ENCODE results near the gene DNAJB14. TPM values are rescaled to one million over a fixed set of nuclear protein-coding genes. Genes with fewer than 3 reads are reported as not detected.
A peak's percentile ranks its signal among the peaks of the same experiment; 100 is the strongest.

DNAJB14 gene
- total RNA-seq: 10 to 100 TPM; 42.5 to 90.8 TPM
- 10 to 100 TPM; 15.3 to 24.1 TPM for polyA plus RNA-seq
- long read RNA-seq, donor 1, full-length matches to known transcripts: 12 of 12 reads
- long read RNA-seq, donor 1, partial matches to known transcripts: 0 of 12 reads
- long read RNA-seq, donor 1, other reads (novel, unspliced or antisense): 0 of 12 reads
- long read RNA-seq, donor 2: 0 reads
- long read RNA-seq, donor 3, full-length matches to known transcripts: 5 of 5 reads
- long read RNA-seq, donor 3, partial matches to known transcripts: 0 of 5 reads
- long read RNA-seq, donor 3, other reads (novel, unspliced or antisense): 0 of 5 reads
- long read RNA-seq, donor 4, full-length matches to known transcripts: 3 of 3 reads
- long read RNA-seq, donor 4, partial matches to known transcripts: 0 of 3 reads
- long read RNA-seq, donor 4, other reads (novel, unspliced or antisense): 0 of 3 reads
- long read RNA-seq, donor 5, full-length matches to known transcripts: 7 of 12 reads
- long read RNA-seq, donor 5, partial matches to known transcripts: 5 of 12 reads
- long read RNA-seq, donor 5, other reads (novel, unspliced or antisense): 0 of 12 reads

DNA sequence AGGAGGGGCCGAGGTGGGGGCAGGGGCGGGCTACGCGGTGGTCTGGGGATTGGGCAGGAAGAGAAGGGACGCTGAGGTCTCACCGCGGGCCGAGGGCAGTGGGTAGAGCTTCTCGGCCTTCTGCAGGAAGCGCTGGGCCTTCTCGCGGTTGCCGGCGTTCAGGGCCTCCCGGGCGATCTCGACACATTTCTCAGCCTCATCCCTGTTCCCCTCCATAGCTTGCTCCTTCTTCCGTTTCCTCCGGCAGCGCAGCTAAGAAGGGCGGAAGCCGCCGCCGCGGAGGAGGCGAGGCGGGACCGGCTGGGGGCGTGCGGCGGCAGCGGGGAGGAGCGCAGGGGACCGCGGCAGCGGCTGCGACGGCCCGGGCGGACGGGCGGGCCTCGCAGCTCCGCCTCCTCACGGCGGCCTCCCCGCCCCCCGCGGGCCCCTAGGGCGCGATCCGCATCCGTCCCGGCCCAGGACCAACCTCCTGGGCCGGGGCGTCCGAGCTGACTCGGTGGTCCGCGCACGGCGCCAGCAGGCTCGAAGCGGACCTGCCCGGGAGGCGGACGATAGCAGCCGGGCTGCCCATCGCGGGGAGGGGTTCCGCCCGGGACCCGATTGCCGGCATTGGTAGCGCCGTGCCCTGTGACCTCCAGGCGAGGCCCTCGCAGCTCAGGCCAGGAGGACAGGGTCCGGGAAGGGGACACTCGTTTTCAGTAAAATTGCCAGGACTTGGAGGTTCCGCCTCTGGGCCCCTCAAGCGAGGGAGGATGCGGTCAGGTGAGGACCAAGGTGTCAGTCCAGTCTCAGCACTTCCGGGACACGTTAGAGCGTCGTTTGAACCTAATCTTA lies at the start of gene DNAJB14:
TSS of gene DNAJB14 (minus strand) at position 263 of the 834 bp plus-strand sequence. CDS start at position 216, 47 bp downstream.
- Histone ChIP-seq H3K4me1 (ENCODE audit: control insufficient read depth in 5 of 5, insufficient read depth in 5 of 5, low read length in 5 of 5) (peaks cover 3 to 39% (median 17%) of the 10 kb centered on the region in 5 donors), H3K9me3 (ENCODE audit: control insufficient read depth in 4 of 4, insufficient read depth in 3 of 4, low read length in 3 of 4) (no peaks in the 10 kb centered on the region), H3K27me3 (ENCODE audit: control insufficient read depth in 3 of 3, insufficient read depth in 3 of 3, low read length in 2 of 3) (no peaks in the 10 kb centered on the region), H3K9ac (ENCODE audit: insufficient read depth in 1 of 2, low read length in 2 of 2) (peak within 1 kb of the TSS; percentile 59 to 98), H3K4me3 (peak within 1 kb of the TSS; percentile 81), H3K36me3 (ENCODE audit: control insufficient read depth in 4 of 4, insufficient read depth in 4 of 4, low read length in 4 of 4) (peaks cover 0 to 13% (median 3%) of the 10 kb centered on the region in 4 donors), H3K27ac (ENCODE audit: low read depth in 1 of 2, low read length in 1 of 2) (peak within 1 kb of the TSS; percentile 88 to 95)
- 1 to 3% methylated on average over 59 to 87 of the region's 87 CpGs for WGBS, 2 donors
- peak; percentile 80 to 90 (median 84) for DNase-seq
- peak; percentile 78 for ATAC-seq (ENCODE audit: insufficient read depth, low FRiP score)
- TF ChIP-seq, protein P1, sequence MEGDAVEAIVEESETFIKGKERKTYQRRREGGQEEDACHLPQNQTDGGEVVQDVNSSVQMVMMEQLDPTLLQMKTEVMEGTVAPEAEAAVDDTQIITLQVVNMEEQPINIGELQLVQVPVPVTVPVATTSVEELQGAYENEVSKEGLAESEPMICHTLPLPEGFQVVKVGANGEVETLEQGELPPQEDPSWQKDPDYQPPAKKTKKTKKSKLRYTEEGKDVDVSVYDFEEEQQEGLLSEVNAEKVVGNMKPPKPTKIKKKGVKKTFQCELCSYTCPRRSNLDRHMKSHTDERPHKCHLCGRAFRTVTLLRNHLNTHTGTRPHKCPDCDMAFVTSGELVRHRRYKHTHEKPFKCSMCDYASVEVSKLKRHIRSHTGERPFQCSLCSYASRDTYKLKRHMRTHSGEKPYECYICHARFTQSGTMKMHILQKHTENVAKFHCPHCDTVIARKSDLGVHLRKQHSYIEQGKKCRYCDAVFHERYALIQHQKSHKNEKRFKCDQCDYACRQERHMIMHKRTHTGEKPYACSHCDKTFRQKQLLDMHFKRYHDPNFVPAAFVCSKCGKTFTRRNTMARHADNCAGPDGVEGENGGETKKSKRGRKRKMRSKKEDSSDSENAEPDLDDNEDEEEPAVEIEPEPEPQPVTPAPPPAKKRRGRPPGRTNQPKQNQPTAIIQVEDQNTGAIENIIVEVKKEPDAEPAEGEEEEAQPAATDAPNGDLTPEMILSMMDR (IDR thresholded peaks at IDR 0.05; ENCODE audit: control extremely low read depth, extremely low read depth): no peak

DNA sequence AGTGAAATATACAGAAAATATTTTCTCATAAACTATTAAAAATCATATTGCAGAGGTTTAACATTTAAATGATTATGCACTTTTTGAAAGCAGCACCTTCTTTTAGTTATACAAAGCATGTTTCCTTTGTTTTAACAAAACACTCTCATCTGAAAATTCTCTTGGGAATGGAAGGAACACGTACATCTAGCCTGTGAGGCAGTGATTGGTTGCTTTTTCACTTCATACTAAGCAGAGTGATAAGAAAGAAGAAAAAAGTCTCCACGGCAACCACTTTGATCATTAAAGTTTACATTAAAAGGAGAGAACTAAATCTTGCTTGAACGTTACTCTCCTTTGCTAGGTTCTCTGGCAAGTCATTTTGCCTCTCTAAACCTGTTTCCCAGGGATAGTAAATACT lies 45.3 kb upstream of the DNAJB14 start:
- Histone ChIP-seq H3K9ac (ENCODE audit: insufficient read depth in 1 of 2, low read length in 2 of 2) (no peak overlapping the region), H3K4me3 (no peak overlapping the region), H3K36me3 (ENCODE audit: control insufficient read depth in 4 of 4, insufficient read depth in 4 of 4, low read length in 4 of 4) (no peaks in the 10 kb centered on the region), H3K9me3 (ENCODE audit: control insufficient read depth in 4 of 4, insufficient read depth in 3 of 4, low read length in 3 of 4) (no peaks in the 10 kb centered on the region), H3K4me1 (ENCODE audit: control insufficient read depth in 5 of 5, insufficient read depth in 5 of 5, low read length in 5 of 5) (peaks cover 0 to 8% (median 0%) of the 10 kb centered on the region in 5 donors), H3K27ac (ENCODE audit: low read depth in 1 of 2, low read length in 1 of 2) (no peak overlapping the region), H3K27me3 (ENCODE audit: control insufficient read depth in 3 of 3, insufficient read depth in 3 of 3, low read length in 2 of 3) (no peaks in the 10 kb centered on the region)
- TF ChIP-seq, protein P1 (IDR thresholded peaks at IDR 0.05; ENCODE audit: control extremely low read depth, extremely low read depth): no peak
- WGBS, 2 donors: 44 to 68% methylated on average over 3 of the region's 3 CpGs
- no peak for ATAC-seq (ENCODE audit: insufficient read depth, low FRiP score)
- DNase-seq: peak in 2 of 3 donors; percentile 9 to 18

DNA sequence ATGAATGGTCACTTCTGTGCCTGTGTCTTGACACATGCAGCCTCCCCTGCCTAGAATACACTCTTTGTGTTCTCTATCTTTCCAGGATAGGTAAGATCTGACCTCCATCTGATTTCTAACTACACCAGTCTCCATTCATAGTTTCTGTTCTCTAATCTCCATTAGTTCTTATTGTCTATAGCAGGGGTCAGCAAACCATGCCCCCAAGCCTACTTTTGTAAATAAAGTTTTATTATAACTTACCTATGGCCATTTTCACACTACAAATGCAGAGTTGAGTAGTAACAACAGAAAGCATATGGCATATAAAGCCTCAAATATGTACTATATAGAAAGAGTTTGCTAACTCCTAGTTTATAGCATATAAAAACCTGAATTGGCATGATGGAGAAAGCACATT lies 41.3 kb upstream of the DNAJB14 start:
- Histone ChIP-seq H3K27ac (ENCODE audit: low read depth in 1 of 2, low read length in 1 of 2) (no peak overlapping the region), H3K27me3 (ENCODE audit: control insufficient read depth in 3 of 3, insufficient read depth in 3 of 3, low read length in 2 of 3) (no peaks in the 10 kb centered on the region), H3K36me3 (ENCODE audit: control insufficient read depth in 4 of 4, insufficient read depth in 4 of 4, low read length in 4 of 4) (no peaks in the 10 kb centered on the region), H3K9ac (ENCODE audit: insufficient read depth in 1 of 2, low read length in 2 of 2) (no peak overlapping the region), H3K4me1 (ENCODE audit: control insufficient read depth in 5 of 5, insufficient read depth in 5 of 5, low read length in 5 of 5) (peaks cover 0 to 8% (median 0%) of the 10 kb centered on the region in 5 donors), H3K9me3 (ENCODE audit: control insufficient read depth in 4 of 4, insufficient read depth in 3 of 4, low read length in 3 of 4) (no peaks in the 10 kb centered on the region), H3K4me3 (no peak overlapping the region)
- DNase-seq (no peak), ATAC-seq (ENCODE audit: insufficient read depth, low FRiP score) (no peak)
- TF ChIP-seq, protein P1 (IDR thresholded peaks at IDR 0.05; ENCODE audit: control extremely low read depth, extremely low read depth): no peak

Measured in lung (tissue), 16 donors.